ENCODE results near the gene DLX4.
A peak's percentile ranks its signal among the peaks of the same experiment; 100 is the strongest.

Gene DLX4, protein sequence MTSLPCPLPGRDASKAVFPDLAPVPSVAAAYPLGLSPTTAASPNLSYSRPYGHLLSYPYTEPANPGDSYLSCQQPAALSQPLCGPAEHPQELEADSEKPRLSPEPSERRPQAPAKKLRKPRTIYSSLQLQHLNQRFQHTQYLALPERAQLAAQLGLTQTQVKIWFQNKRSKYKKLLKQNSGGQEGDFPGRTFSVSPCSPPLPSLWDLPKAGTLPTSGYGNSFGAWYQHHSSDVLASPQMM

DNA sequence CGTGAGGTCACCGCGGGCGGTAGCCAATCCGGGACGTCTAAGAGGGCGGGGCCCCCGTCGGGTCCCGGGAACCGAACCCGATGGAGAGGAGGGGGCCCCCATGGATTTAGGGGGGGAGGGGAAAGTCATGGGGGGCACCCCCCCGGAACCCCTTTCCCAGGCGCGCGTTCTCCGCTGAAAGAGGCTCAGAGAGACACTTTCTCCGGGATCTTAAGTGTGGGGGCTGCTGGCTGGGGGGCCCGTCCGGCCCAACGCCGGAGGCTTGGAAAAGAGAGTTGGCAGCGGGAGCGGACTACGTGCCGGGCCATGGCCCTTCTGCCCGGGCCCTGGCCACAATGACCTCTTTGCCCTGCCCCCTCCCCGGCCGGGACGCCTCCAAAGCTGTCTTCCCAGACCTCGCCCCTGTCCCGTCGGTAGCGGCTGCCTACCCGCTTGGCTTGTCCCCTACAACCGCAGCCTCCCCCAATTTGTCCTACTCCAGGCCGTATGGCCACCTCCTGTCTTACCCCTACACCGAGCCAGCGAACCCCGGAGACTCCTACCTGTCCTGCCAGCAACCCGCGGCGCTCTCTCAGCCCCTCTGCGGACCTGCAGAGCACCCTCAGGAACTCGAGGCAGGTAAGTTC, at the start of gene DLX4:
TSS of gene DLX4 (plus strand) at position 57 of the 626 bp plus-strand sequence. CDS start at position 336, 279 bp downstream.
- H3K36me3 ChIP-seq (ENCODE audit: insufficient read depth, low read length): no peaks in the 10 kb centered on the region
- H3K4me1 ChIP-seq (ENCODE audit: insufficient read depth, low read length, poor library complexity, severe bottlenecking): peaks cover 12% of the 10 kb centered on the region
- no peaks in the 10 kb centered on the region for H3F3A ChIP-seq (ENCODE audit: low read depth)
- H3K4me2 ChIP-seq (ENCODE audit: low read depth, low read length, poor library complexity, severe bottlenecking): peak within 1 kb of the TSS; percentile 96
- H2AFZ ChIP-seq (ENCODE audit: low read length): peak within 1 kb of the TSS; percentile 100
- H3K4me3 ChIP-seq (ENCODE audit: low read length, poor library complexity, severe bottlenecking): peak within 1 kb of the TSS; percentile 98
- H3K9me3 ChIP-seq (ENCODE audit: insufficient read depth, low read depth, low read length): no peaks in the 10 kb centered on the region
- TF ChIP-seq, protein P1, sequence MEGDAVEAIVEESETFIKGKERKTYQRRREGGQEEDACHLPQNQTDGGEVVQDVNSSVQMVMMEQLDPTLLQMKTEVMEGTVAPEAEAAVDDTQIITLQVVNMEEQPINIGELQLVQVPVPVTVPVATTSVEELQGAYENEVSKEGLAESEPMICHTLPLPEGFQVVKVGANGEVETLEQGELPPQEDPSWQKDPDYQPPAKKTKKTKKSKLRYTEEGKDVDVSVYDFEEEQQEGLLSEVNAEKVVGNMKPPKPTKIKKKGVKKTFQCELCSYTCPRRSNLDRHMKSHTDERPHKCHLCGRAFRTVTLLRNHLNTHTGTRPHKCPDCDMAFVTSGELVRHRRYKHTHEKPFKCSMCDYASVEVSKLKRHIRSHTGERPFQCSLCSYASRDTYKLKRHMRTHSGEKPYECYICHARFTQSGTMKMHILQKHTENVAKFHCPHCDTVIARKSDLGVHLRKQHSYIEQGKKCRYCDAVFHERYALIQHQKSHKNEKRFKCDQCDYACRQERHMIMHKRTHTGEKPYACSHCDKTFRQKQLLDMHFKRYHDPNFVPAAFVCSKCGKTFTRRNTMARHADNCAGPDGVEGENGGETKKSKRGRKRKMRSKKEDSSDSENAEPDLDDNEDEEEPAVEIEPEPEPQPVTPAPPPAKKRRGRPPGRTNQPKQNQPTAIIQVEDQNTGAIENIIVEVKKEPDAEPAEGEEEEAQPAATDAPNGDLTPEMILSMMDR (conservative IDR thresholded peaks at IDR 0.05; ENCODE audit: low read length): no peak
- TF ChIP-seq EZH2phosphoT487 (IDR thresholded peaks at IDR 0.05; ENCODE audit: borderline replicate concordance): no peak
- H3K27me3 ChIP-seq (ENCODE audit: insufficient read depth, low read length, poor library complexity, severe bottlenecking): no peaks in the 10 kb centered on the region
- H3K9ac ChIP-seq (ENCODE audit: low read depth, low read length, poor library complexity, severe bottlenecking): peak within 1 kb of the TSS; percentile 98
- no peaks in the 10 kb centered on the region for H3K79me2 ChIP-seq (ENCODE audit: insufficient read depth, low read length)
- H4K20me1 ChIP-seq (ENCODE audit: insufficient read depth, low read length, poor library complexity, severe bottlenecking): no peaks in the 10 kb centered on the region
- no peaks in the 10 kb centered on the region for H3K9me2 ChIP-seq (replicated peaks; ENCODE audit: low read depth, low read length)

DNA sequence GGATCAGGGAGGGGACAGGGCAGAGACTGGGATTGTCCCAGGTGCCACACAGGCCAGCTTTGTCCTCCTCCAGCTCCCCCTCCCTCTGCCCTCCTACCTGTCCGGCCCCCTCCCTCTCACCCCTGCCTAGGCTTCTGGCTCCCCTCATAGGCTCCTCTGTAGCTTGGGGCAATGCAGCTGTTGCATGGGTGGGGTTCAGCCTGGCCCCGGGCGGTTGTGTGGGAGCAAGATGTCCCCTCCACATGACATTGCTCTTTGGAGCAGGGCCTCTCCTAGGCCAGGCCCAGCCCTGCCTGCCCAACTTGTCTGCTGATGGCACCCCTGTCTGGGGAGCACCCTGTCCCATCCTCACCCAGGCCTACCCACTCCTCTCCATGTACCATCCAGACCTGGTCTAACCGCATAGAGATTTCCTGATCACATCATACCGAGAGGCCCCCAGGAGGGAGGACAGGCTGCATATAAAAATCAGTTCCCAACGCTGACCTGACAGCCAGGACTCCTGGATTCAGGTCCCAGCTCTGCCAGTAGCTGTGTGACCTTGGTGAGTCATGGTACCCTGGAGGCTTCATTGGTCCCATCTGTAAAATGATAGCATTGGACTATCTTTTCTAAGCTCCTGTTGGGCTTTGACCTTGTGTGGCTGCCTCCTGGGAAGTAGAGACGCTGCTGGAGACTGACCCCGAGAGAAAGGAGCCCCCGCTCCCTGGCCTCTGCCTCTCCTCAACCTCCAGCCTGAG, 48.8 kb upstream of the DLX4 start:
- no peak overlapping the region for H3K4me2 ChIP-seq (ENCODE audit: low read depth, low read length, poor library complexity, severe bottlenecking)
- no peaks in the 10 kb centered on the region for H3K79me2 ChIP-seq (ENCODE audit: insufficient read depth, low read length)
- H3K4me1 ChIP-seq (ENCODE audit: insufficient read depth, low read length, poor library complexity, severe bottlenecking): no peaks in the 10 kb centered on the region
- H3K9me2 ChIP-seq (replicated peaks; ENCODE audit: low read depth, low read length): no peaks in the 10 kb centered on the region
- no peak overlapping the region for H3K4me3 ChIP-seq (ENCODE audit: low read length, poor library complexity, severe bottlenecking)
- no peaks in the 10 kb centered on the region for H4K20me1 ChIP-seq (ENCODE audit: insufficient read depth, low read length, poor library complexity, severe bottlenecking)
- no peaks in the 10 kb centered on the region for H3K36me3 ChIP-seq (ENCODE audit: insufficient read depth, low read length)
- no peaks in the 10 kb centered on the region for H3F3A ChIP-seq (ENCODE audit: low read depth)
- no peaks in the 10 kb centered on the region for H3K9me3 ChIP-seq (ENCODE audit: insufficient read depth, low read depth, low read length)
- no peak overlapping the region for H3K9ac ChIP-seq (ENCODE audit: low read depth, low read length, poor library complexity, severe bottlenecking)
- H2AFZ ChIP-seq (ENCODE audit: low read length): no peak overlapping the region
- TF ChIP-seq EZH2phosphoT487 (IDR thresholded peaks at IDR 0.05; ENCODE audit: borderline replicate concordance): no peak
- H3K27me3 ChIP-seq (ENCODE audit: insufficient read depth, low read length, poor library complexity, severe bottlenecking): no peaks in the 10 kb centered on the region

DNA sequence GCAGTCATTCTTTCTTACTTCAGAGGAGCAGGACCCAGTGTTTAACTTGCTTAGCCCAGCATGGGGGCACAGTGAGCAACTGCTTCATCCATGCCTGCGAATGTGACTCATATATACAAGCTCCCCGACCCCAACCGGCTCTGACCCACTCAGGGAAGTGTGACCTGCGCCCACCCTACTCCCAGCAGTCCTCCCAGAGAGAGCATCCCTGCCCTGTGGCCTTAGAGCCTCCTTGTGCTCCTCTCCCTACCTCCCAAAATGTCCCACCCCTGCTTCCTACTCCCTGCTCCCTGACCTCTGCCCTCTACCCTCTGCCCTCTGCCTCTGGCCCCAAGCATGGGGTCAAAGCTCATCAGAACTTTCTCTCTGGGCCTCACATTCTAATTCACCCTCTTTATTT, 46.9 kb upstream of the DLX4 start:
- H3F3A ChIP-seq (ENCODE audit: low read depth): no peaks in the 10 kb centered on the region
- no peaks in the 10 kb centered on the region for H3K27me3 ChIP-seq (ENCODE audit: insufficient read depth, low read length, poor library complexity, severe bottlenecking)
- no peaks in the 10 kb centered on the region for H3K4me1 ChIP-seq (ENCODE audit: insufficient read depth, low read length, poor library complexity, severe bottlenecking)
- H3K79me2 ChIP-seq (ENCODE audit: insufficient read depth, low read length): no peaks in the 10 kb centered on the region
- H3K9ac ChIP-seq (ENCODE audit: low read depth, low read length, poor library complexity, severe bottlenecking): no peak overlapping the region
- H4K20me1 ChIP-seq (ENCODE audit: insufficient read depth, low read length, poor library complexity, severe bottlenecking): no peaks in the 10 kb centered on the region
- H2AFZ ChIP-seq (ENCODE audit: low read length): no peak overlapping the region
- no peaks in the 10 kb centered on the region for H3K36me3 ChIP-seq (ENCODE audit: insufficient read depth, low read length)
- H3K4me3 ChIP-seq (ENCODE audit: low read length, poor library complexity, severe bottlenecking): no peak overlapping the region
- no peaks in the 10 kb centered on the region for H3K9me2 ChIP-seq (replicated peaks; ENCODE audit: low read depth, low read length)
- no peaks in the 10 kb centered on the region for H3K9me3 ChIP-seq (ENCODE audit: insufficient read depth, low read depth, low read length)
- no peak for TF ChIP-seq EZH2phosphoT487 (IDR thresholded peaks at IDR 0.05; ENCODE audit: borderline replicate concordance)
- TF ChIP-seq, protein P1 (conservative IDR thresholded peaks at IDR 0.05; ENCODE audit: low read length): no peak
- H3K4me2 ChIP-seq (ENCODE audit: low read depth, low read length, poor library complexity, severe bottlenecking): no peak overlapping the region
